NK-92 (cell line): Measurements from ENCODE around the gene TDRD9.

ENCODE experiments used
- DNase-seq: peaks from one replicate; lab custom pipeline; 2025; ENCODE audit not compliant: unreplicated experiment; lab: John Stamatoyannopoulos, UW

The TDRD9 gene

GRCh38 chr14:103890821-103891666, 37.2 kb upstream of the TDRD9 start:
- no peak for DNase-seq

- no peak for DNase-seq
Observed at GRCh38 chr14:103891667-103892215, 36.5 kb upstream of the TDRD9 start.

- DNase-seq = no peak
Observed at GRCh38 chr14:103892247-103892646, 36.0 kb upstream of the TDRD9 start.

- no peak for DNase-seq
Observed at GRCh38 chr14:103894034-103894722, 34.1 kb upstream of the TDRD9 start.

GRCh38 chr14:103894723-103895059, 33.6 kb upstream of the TDRD9 start:
- no peak for DNase-seq

- DNase-seq = no peak
Observed at GRCh38 chr14:103896578-103896977, 31.7 kb upstream of the TDRD9 start.

- no peak for DNase-seq
Observed at GRCh38 chr14:103897075-103897947, 30.9 kb upstream of the TDRD9 start.

GRCh38 chr14:103898204-103898603, 30.1 kb upstream of the TDRD9 start:
- no peak for DNase-seq

- DNase-seq = no peak
Observed at GRCh38 chr14:103898711-103899110, 29.5 kb upstream of the TDRD9 start.

GRCh38 chr14:103899316-103899715, 28.9 kb upstream of the TDRD9 start:
- DNase-seq = no peak

- DNase-seq = no peak
Observed at GRCh38 chr14:103899833-103900232, 28.4 kb upstream of the TDRD9 start.

- DNase-seq = no peak
Observed at GRCh38 chr14:103904493-103905107, 23.7 kb upstream of the TDRD9 start.

- DNase-seq = no peak
Observed at GRCh38 chr14:103905842-103906456, 22.3 kb upstream of the TDRD9 start.

- no peak for DNase-seq
Observed at GRCh38 chr14:103908580-103908979, 19.7 kb upstream of the TDRD9 start.

GRCh38 chr14:103909531-103910261, 18.6 kb upstream of the TDRD9 start:
- DNase-seq = no peak

GRCh38 chr14:103910262-103910935, 17.9 kb upstream of the TDRD9 start:
- DNase-seq = no peak

GRCh38 chr14:103910984-103911383, 17.3 kb upstream of the TDRD9 start:
- DNase-seq = no peak

GRCh38 chr14:103915616-103916015, 12.6 kb upstream of the TDRD9 start:
- no peak for DNase-seq

- DNase-seq = no peak
Observed at GRCh38 chr14:103916636-103917262, 11.5 kb upstream of the TDRD9 start.
